ENCODE data around the gene CIITA.

GRCh38 chr16:10833271-10833670 is 43.7 kb upstream of the CIITA start:
- TF ChIP-seq POLR2A (IDR thresholded peaks at IDR 0.05) (no peak), CTCF (IDR thresholded peaks at IDR 0.05) (no peak)
